DOHH2 (cell line): ENCODE results near the gene TDRD6.

ENCODE experiments used
- H3F3A ChIP-seq: fragments of 200-600 bp; sonication (generic), shearing (Covaris generic); 2 replicates; pipeline ENCODE4 v1.6.0; 2016; ENCODE audit warnings: antibody characterized with exemption, mild to moderate bottlenecking; ENCODE audit not compliant: control insufficient read depth, insufficient read depth
- H3K27ac ChIP-seq: fragments of 200-600 bp; sonication (generic); 2 replicates; pipeline ENCODE4 v1.5.1; 2014; ENCODE audit warnings: low read depth, mild to moderate bottlenecking, low read length, moderate library complexity
- H3K27me3 ChIP-seq: fragments of 200-600 bp; sonication (generic); 2 replicates; pipeline ENCODE4 v1.6.1; 2014; ENCODE audit warnings: mild to moderate bottlenecking, low read length, mixed read lengths; ENCODE audit not compliant: control insufficient read depth
- H3K36me3 ChIP-seq: fragments of 200-600 bp; sonication (generic); 2 replicates; pipeline ENCODE4 v1.6.1; 2014; ENCODE audit warnings: mild to moderate bottlenecking, low read length, moderate library complexity, mixed read lengths; ENCODE audit not compliant: control insufficient read depth
- H3K4me1 ChIP-seq: fragments of 200-600 bp; sonication (generic); 2 replicates; pipeline ENCODE4 v1.6.1; 2014; ENCODE audit warnings: mild to moderate bottlenecking, low read length, mixed read lengths; ENCODE audit not compliant: control insufficient read depth
- H3K4me2 ChIP-seq: fragments of 200-600 bp; sonication (generic); 2 replicates; pipeline ENCODE4 v1.6.0; 2014; ENCODE audit warnings: mild to moderate bottlenecking, low read length, moderate library complexity
- H3K4me3 ChIP-seq: fragments of 200-600 bp; sonication (generic); 2 replicates; pipeline ENCODE4 v1.5.1; 2014; ENCODE audit warnings: mild to moderate bottlenecking, low read length, mixed read lengths
- H3K79me2 ChIP-seq: fragments of 200-600 bp; sonication (generic); 2 replicates; pipeline ENCODE4 v1.6.1; 2014; ENCODE audit warnings: mild to moderate bottlenecking, low read length, mixed read lengths; ENCODE audit not compliant: control insufficient read depth
- H3K9me2 ChIP-seq: fragments of 200-600 bp; sonication (generic); replicated peaks from 2 replicates; pipeline ENCODE4 v1.6.1; 2014; ENCODE audit warnings: mild to moderate bottlenecking, low read length, mixed read lengths; ENCODE audit not compliant: control insufficient read depth
- H3K9me3 ChIP-seq: fragments of 200-600 bp; sonication (generic); 2 replicates; pipeline ENCODE4 v1.6.1; 2014; ENCODE audit warnings: antibody characterized with exemption, low read length, mixed read lengths; ENCODE audit not compliant: control insufficient read depth, insufficient read depth
- H4K20me1 ChIP-seq: fragments of 200-600 bp; sonication (generic); 2 replicates; pipeline ENCODE4 v1.6.0; 2014; ENCODE audit warnings: low read depth, mild to moderate bottlenecking, antibody characterized with exemption, low read length, moderate library complexity; ENCODE audit not compliant: control insufficient read depth, insufficient read depth
- EZH2phosphoT487 ChIP-seq: fragments of 200-600 bp; sonication (generic); IDR thresholded peaks from 2 replicates; pipeline ENCODE4 v1.6.1; 2017; ENCODE audit warnings: borderline replicate concordance, mild to moderate bottlenecking, antibody characterized with exemption, low read length, moderate library complexity, mixed read lengths
- TF ChIP-seq, protein P1 (sequence below): fragments of 200-600 bp; sonication (generic); IDR thresholded peaks from one replicate; pipeline ENCODE4 v1.5.1; 2014; ENCODE audit warnings: antibody characterized with exemption, mild to moderate bottlenecking, low read depth, low read length; ENCODE audit not compliant: poor library complexity, severe bottlenecking

Gene TDRD6

DNA sequence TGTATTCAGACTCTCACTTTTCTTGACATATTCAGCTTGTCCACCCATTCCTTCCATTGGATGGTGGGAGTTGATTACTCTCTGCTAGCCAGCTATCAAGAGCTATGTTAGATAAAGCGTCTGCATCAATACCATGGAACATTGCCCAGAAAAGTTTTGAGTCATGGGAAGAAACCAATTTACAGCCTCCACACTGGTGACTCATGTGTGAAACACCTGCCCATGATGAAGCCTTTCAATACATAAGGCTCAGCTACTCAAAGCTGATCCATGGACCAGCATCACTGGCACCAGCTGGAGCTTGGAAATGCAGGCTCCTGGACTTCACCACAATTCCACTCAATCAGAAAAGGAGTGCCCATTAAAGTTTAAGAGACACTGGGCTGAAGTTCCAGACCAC, 31.4 kb downstream of the TDRD6 start:
- no peaks in the 10 kb centered on the region for H3K79me2 ChIP-seq
- H3K36me3 ChIP-seq, result no peaks in the 10 kb centered on the region
- H4K20me1 ChIP-seq, result no peaks in the 10 kb centered on the region
- H3K4me2 ChIP-seq, result no peak overlapping the region
- H3K4me1 ChIP-seq, result no peaks in the 10 kb centered on the region
- H3K27ac ChIP-seq, result no peak overlapping the region
- no peaks in the 10 kb centered on the region for H3K9me3 ChIP-seq
- H3K27me3 ChIP-seq, result no peaks in the 10 kb centered on the region
- H3F3A ChIP-seq, result no peaks in the 10 kb centered on the region
- no peak for TF ChIP-seq EZH2phosphoT487
- TF ChIP-seq, protein P1, sequence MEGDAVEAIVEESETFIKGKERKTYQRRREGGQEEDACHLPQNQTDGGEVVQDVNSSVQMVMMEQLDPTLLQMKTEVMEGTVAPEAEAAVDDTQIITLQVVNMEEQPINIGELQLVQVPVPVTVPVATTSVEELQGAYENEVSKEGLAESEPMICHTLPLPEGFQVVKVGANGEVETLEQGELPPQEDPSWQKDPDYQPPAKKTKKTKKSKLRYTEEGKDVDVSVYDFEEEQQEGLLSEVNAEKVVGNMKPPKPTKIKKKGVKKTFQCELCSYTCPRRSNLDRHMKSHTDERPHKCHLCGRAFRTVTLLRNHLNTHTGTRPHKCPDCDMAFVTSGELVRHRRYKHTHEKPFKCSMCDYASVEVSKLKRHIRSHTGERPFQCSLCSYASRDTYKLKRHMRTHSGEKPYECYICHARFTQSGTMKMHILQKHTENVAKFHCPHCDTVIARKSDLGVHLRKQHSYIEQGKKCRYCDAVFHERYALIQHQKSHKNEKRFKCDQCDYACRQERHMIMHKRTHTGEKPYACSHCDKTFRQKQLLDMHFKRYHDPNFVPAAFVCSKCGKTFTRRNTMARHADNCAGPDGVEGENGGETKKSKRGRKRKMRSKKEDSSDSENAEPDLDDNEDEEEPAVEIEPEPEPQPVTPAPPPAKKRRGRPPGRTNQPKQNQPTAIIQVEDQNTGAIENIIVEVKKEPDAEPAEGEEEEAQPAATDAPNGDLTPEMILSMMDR, result no peak
- no peak overlapping the region for H3K4me3 ChIP-seq
- H3K9me2 ChIP-seq, result no peaks in the 10 kb centered on the region; the same call in 1 of the 2 replicates

DNA sequence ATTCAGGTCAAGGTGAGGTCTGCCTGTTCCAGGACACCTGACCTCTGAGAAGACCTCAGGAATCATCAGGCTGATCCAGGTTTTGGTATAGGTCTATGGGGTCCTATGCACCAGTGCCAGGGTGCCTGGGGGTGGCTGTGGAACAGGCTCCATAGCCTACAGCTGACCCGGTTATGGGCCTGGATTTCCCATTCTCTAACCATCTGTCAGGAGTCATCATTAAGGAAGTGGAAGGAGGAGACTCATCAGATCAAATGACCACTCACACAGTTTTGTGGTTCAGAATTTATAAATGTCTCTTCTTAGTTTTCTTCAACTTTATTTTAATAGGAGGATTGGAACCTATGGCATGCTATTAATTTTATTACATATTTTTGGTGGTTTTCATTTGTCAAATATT, 32.7 kb downstream of the TDRD6 start:
- TF ChIP-seq, protein P1, result no peak
- Histone ChIP-seq H3K4me2 (no peak overlapping the region), H4K20me1 (no peaks in the 10 kb centered on the region), H3K27me3 (no peaks in the 10 kb centered on the region), H3K4me1 (no peaks in the 10 kb centered on the region), H3K4me3 (no peak overlapping the region), H3K9me2 (no peaks in the 10 kb centered on the region; the same call in 1 of the 2 replicates), H3K27ac (no peak overlapping the region), H3K36me3 (no peaks in the 10 kb centered on the region), H3K9me3 (no peaks in the 10 kb centered on the region), H3F3A (no peaks in the 10 kb centered on the region), H3K79me2 (no peaks in the 10 kb centered on the region)

DNA sequence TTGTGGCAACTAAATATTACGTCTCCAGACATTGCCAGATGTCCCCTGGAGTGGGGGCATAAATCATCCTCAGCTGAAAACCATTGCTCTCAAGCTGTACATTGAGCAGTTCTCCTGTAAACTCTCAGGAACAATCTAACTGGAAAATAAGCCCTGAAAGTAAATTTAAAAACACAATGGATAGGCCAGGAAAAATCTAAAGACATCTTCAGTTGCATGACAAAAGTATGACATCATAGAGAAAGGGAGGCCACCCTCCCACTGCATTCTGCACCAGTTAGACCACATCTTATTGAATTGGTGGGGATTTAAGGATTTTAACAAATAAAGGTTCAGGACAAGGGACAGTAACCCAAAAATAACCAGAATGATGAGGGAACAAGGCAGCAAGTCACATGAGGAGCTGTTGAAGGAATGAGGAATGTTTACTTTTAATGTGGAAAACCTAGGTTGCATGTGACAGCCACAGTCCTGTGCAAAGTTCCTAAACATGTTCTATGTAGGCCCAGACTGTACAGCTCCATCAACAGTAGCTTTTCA, 42.2 kb downstream of the TDRD6 start:
- Histone ChIP-seq H3K9me2 (no peaks in the 10 kb centered on the region), H3K4me2 (no peak overlapping the region), H3F3A (no peaks in the 10 kb centered on the region), H3K4me3 (no peak overlapping the region), H3K27me3 (no peaks in the 10 kb centered on the region), H4K20me1 (no peaks in the 10 kb centered on the region), H3K79me2 (no peaks in the 10 kb centered on the region), H3K9me3 (no peaks in the 10 kb centered on the region), H3K4me1 (no peaks in the 10 kb centered on the region), H3K36me3 (no peaks in the 10 kb centered on the region), H3K27ac (no peak overlapping the region)
- TF ChIP-seq, protein P1, result no peak
- TF ChIP-seq EZH2phosphoT487, result no peak
